Activated T-helper 1 cell treated with anti-CD3 and anti-CD28 coated beads, Interleukin-12 subunit alpha, Interleukin-12 subunit beta, Interleukin-2, Interleukin-4 antibody, amounts not matched to agents 30 ng/mL and 10 ng/mL and 1 ng/mL, durations not matched to agents 14 hours and 24 hours and 36 hours (primary cell): ENCODE results near the gene ANKRD44. TPM values are rescaled to one million over a fixed set of nuclear protein-coding genes. Genes with fewer than 3 reads are reported as not detected.

Experiments used
- DNase-seq: peaks from one replicate; pipeline ENCODE4 v3.0.0; 2021; ENCODE audit warnings: low spot score
- H3K27ac Mint-ChIP-seq: one replicate; pipeline ENCODE4 v1.8.0; 2021; ENCODE audit warnings: mild to moderate bottlenecking, mixed read lengths
- H3K27me3 Mint-ChIP-seq: one replicate; pipeline ENCODE4 v1.8.0; 2022; ENCODE audit warnings: mild to moderate bottlenecking, moderate library complexity, mixed read lengths; ENCODE audit not compliant: insufficient read depth
- H3K36me3 Mint-ChIP-seq: one replicate; pipeline ENCODE4 v1.8.0; 2021; ENCODE audit warnings: low read depth, mixed read lengths
- H3K4me1 Mint-ChIP-seq: one replicate; pipeline ENCODE4 v1.8.0; 2021; ENCODE audit warnings: low read depth, mixed read lengths
- H3K4me3 Mint-ChIP-seq: one replicate; pipeline ENCODE4 v1.8.0; 2021; ENCODE audit warnings: mild to moderate bottlenecking, moderate library complexity, mixed read lengths
- H3K9me3 Mint-ChIP-seq: one replicate; pipeline ENCODE4 v1.8.0; 2021; ENCODE audit warnings: mixed read lengths
- intact Hi-C: fragments of 100-400 bp; cut with micrococcal nuclease; formaldehyde crosslinking; loops from one replicate; pipeline ENCODE4 v1.15.1; 2024
- total RNA-seq: library from RNA; stranded (reverse); gene quantifications from 2 replicates; pipeline ENCODE4 v1.2.3, GENCODE V29; 2022

The ANKRD44 gene
- total RNA-seq, 1 donor from 2014 or later: 159 TPM

- Mint-ChIP-seq H3K4me1 (peaks cover 85% of the 10 kb centered on the region), H3K27ac (peak overlapping the region; percentile 91), H3K9me3 (peaks cover 4% of the 10 kb centered on the region), H3K27me3 (no peaks in the 10 kb centered on the region), H3K36me3 (peaks cover 24% of the 10 kb centered on the region), H3K4me3 (peak overlapping the region; percentile 54)
- intact Hi-C loops: loop anchor here (2.0 kb wide), 1 partner anchor 296 kb away; the partner anchor contains the start of gene HSPE1
- DNase-seq: no peak
Observed at GRCh38 chr2:197204519-197205250, 105.9 kb downstream of the ANKRD44 start.

DNA sequence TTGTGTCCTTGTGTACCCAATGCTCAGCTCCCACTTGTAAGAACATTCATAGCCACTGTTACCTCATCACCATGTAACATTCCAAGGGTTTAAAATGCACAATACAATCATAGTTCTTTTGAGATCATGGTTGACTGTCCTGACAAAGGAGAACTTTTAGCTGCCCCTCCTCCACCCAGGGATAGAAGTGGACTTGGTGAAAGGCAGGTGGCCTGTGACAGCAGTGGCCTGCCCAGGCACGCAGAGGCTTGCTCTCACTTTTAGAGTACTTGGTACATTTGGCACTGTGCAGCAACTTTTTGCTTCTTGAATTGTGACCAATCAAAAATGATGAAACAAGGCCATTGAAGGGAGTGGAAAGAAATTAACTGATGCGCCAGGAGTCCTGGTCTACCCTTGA is 108.7 kb downstream of the ANKRD44 start:
- no peak for DNase-seq
- peaks cover 88% of the 10 kb centered on the region for H3K4me1 Mint-ChIP-seq
- peak overlapping the region; percentile 25 for H3K4me3 Mint-ChIP-seq
- intact Hi-C loops: no loop called here
- no peak overlapping the region for H3K27ac Mint-ChIP-seq
- H3K36me3 Mint-ChIP-seq: peaks cover 30% of the 10 kb centered on the region
- H3K27me3 Mint-ChIP-seq: peaks cover 2% of the 10 kb centered on the region
- H3K9me3 Mint-ChIP-seq: peaks cover 4% of the 10 kb centered on the region

- peaks cover 2% of the 10 kb centered on the region for H3K27me3 Mint-ChIP-seq
- peaks cover 4% of the 10 kb centered on the region for H3K9me3 Mint-ChIP-seq
- peak overlapping the region; percentile 20 for H3K4me3 Mint-ChIP-seq
- H3K4me1 Mint-ChIP-seq: peaks cover 88% of the 10 kb centered on the region
- peak overlapping the region; percentile 98 for H3K27ac Mint-ChIP-seq
- no peak for DNase-seq
- intact Hi-C loops: no loop called here
- H3K36me3 Mint-ChIP-seq: peaks cover 27% of the 10 kb centered on the region
Observed at GRCh38 chr2:197200762-197201058, 109.9 kb downstream of the ANKRD44 start.

DNA sequence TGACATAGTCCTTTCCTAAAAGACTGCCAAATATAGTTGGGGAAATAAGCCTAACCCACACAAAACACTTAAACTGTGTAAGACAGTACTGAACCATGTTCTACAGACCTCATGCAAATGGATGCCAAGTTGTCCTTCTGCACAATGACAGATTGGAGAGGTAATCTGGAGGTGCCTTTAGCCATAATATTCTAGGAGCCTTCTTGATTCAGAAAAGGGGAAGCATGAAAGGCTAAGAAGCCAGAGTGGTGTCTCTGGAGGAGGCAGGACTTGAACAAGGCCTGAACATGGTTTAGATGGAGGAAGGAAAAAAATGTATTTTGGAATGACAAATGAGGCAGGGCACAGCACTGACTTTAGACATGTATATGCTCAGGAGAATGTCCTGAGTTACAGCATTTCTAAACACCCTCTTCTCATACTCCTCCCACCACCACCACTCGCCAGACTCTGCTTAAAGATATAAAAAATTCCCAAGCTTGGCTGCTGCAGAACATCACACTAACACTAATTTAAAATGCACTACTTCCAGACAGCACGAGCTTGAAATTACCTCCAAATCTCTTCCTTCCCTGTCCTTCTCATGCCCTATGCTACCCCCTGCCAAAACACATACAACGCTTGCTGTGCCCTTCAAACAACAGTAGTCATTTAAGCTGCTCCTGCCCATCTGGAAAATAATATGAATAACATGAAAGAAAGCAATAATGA is 110.4 kb downstream of the ANKRD44 start:
- H3K27ac Mint-ChIP-seq: peak overlapping the region; percentile 98
- H3K4me3 Mint-ChIP-seq: peak overlapping the region; percentile 20
- H3K36me3 Mint-ChIP-seq: peaks cover 29% of the 10 kb centered on the region
- no peak for DNase-seq
- H3K9me3 Mint-ChIP-seq: peaks cover 4% of the 10 kb centered on the region
- intact Hi-C loops: no loop called here
- peaks cover 88% of the 10 kb centered on the region for H3K4me1 Mint-ChIP-seq
- H3K27me3 Mint-ChIP-seq: peaks cover 2% of the 10 kb centered on the region

- DNase-seq: peak; percentile 90
- Mint-ChIP-seq H3K4me1 (peaks cover 91% of the 10 kb centered on the region), H3K9me3 (peaks cover 4% of the 10 kb centered on the region), H3K4me3 (peak overlapping the region; percentile 87), H3K36me3 (peaks cover 30% of the 10 kb centered on the region), H3K27me3 (peaks cover 2% of the 10 kb centered on the region), H3K27ac (peak overlapping the region; percentile 98)
- intact Hi-C loops: loop anchor here (1.0 to 10.0 kb wide), 10 partner anchors 10 to 1024 kb away; partner anchors contain the start of genes HSPD1, MARS2, PGAP1 and SF3B1
Observed at GRCh38 chr2:197198890-197199289, 111.7 kb downstream of the ANKRD44 start.

- H3K4me1 Mint-ChIP-seq: peaks cover 88% of the 10 kb centered on the region
- peaks cover 23% of the 10 kb centered on the region for H3K36me3 Mint-ChIP-seq
- DNase-seq: no peak
- intact Hi-C loops: loop anchor here (2.0 to 10.0 kb wide), 7 partner anchors 19 to 1023 kb away; partner anchors contain the start of genes HSPD1, MARS2, PGAP1 and SF3B1
- peak overlapping the region; percentile 87 for H3K4me3 Mint-ChIP-seq
- peaks cover 4% of the 10 kb centered on the region for H3K9me3 Mint-ChIP-seq
- peaks cover 2% of the 10 kb centered on the region for H3K27me3 Mint-ChIP-seq
- H3K27ac Mint-ChIP-seq: peak overlapping the region; percentile 95
Observed at GRCh38 chr2:197197895-197198311, 112.7 kb downstream of the ANKRD44 start.

- intact Hi-C loops: loop anchor here (5.0 to 10.0 kb wide), 3 partner anchors 301 to 1022 kb away; partner anchors contain the start of genes HSPD1, MARS2 and STK17B
- H3K36me3 Mint-ChIP-seq: peaks cover 16% of the 10 kb centered on the region
- H3K4me3 Mint-ChIP-seq: peak overlapping the region; percentile 87
- H3K4me1 Mint-ChIP-seq: peaks cover 92% of the 10 kb centered on the region
- DNase-seq: no peak
- H3K27me3 Mint-ChIP-seq: peaks cover 2% of the 10 kb centered on the region
- no peaks in the 10 kb centered on the region for H3K9me3 Mint-ChIP-seq
- H3K27ac Mint-ChIP-seq: peak overlapping the region; percentile 96
Observed at GRCh38 chr2:197196541-197197180, 113.9 kb downstream of the ANKRD44 start.

DNA sequence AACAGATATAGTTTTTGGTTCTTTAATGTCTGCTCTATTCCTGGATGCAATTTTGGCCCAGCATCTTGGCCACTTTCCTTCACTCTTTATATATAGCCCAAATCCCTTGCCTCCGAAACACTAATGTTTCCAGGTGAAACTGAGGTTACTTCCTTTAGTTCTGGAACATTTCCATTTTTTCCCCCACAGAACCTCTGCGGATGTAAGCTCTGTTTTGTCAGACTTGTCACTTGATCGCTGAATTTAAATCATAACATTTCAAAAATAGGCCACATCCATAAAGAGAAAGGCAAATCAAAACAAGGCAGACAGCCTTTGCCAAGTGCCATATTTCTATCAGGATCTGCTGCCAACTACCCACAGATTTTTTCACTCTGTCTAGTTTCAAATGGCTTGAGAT is 115.1 kb downstream of the ANKRD44 start:
- intact Hi-C loops: loop anchor here (5.0 to 10.0 kb wide), 3 partner anchors 302 to 1021 kb away; partner anchors contain the start of genes HSPD1, MARS2 and STK17B
- Mint-ChIP-seq H3K27me3 (peaks cover 2% of the 10 kb centered on the region), H3K4me3 (peak overlapping the region; percentile 87)

GRCh38 chr2:197191940-197192322 is 118.6 kb downstream of the ANKRD44 start:
- peak overlapping the region; percentile 47 for H3K27ac Mint-ChIP-seq
- no peak for DNase-seq
- no peaks in the 10 kb centered on the region for H3K27me3 Mint-ChIP-seq
- H3K4me3 Mint-ChIP-seq: peak overlapping the region; percentile 0
- no peaks in the 10 kb centered on the region for H3K9me3 Mint-ChIP-seq
- peaks cover 17% of the 10 kb centered on the region for H3K36me3 Mint-ChIP-seq
- H3K4me1 Mint-ChIP-seq: peaks cover 86% of the 10 kb centered on the region
- intact Hi-C loops: loop anchor here (1.0 to 10.0 kb wide), 6 partner anchors 63 to 1017 kb away; partner anchors contain the start of genes ANKRD44, MARS2 and STK17B

More for the DNA sequence above, 115.1 kb downstream of the ANKRD44 start:
- H3K27ac Mint-ChIP-seq: peak overlapping the region; percentile 75
- H3K4me1 Mint-ChIP-seq: peaks cover 87% of the 10 kb centered on the region
- DNase-seq: no peak
- H3K36me3 Mint-ChIP-seq: peaks cover 17% of the 10 kb centered on the region
- no peaks in the 10 kb centered on the region for H3K9me3 Mint-ChIP-seq

DNA sequence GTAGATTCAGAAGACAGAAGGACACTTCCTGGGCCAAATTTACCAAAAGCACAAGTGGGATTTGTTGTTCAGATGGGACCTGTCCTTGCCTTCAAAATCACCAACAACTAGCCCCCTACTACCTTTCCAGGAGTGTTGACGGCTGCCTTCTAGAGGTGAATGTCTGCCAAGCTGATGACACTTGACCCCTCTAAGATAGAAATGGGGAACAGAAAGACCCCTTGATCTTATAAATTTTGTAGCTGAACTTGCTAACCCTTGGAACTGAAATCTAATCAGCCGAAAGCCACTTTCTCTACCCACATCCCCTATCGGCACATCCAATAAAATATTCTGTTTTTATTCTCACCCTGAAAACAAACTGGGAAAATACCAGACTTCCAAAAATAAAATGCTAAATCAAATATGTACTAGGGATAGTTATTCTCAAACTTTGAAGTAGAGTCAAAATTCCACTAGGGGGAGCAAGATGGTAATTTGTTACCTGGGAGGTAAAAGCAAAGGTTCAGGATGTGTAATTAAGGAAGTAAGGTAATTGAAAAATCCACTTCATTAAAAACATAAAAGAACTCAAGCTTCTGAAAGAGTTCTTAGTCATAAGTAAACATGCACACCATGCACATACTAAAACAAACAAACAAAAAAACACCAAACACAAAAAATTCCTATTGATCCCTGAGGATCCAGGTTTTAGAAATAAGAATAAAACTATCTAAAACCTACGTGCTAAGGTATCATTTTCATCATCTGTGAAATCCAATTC is 119.2 kb downstream of the ANKRD44 start:
- H3K4me3 Mint-ChIP-seq: peak overlapping the region; percentile 0
- H3K36me3 Mint-ChIP-seq: peaks cover 18% of the 10 kb centered on the region
- peak overlapping the region; percentile 47 for H3K27ac Mint-ChIP-seq
- intact Hi-C loops: loop anchor here (1.0 to 10.0 kb wide), 6 partner anchors 64 to 1017 kb away; partner anchors contain the start of genes ANKRD44, MARS2 and STK17B
- no peaks in the 10 kb centered on the region for H3K27me3 Mint-ChIP-seq
- H3K9me3 Mint-ChIP-seq: no peaks in the 10 kb centered on the region
- DNase-seq: no peak
- peaks cover 83% of the 10 kb centered on the region for H3K4me1 Mint-ChIP-seq

GRCh38 chr2:197190100-197190432 is 120.5 kb downstream of the ANKRD44 start:
- no peak for DNase-seq
- intact Hi-C loops: loop anchor here (10.0 kb wide), 2 partner anchors 515 to 1015 kb away; partner anchors contain the start of genes MARS2 and STK17B
- Mint-ChIP-seq H3K4me1 (peaks cover 82% of the 10 kb centered on the region), H3K27ac (no peak overlapping the region), H3K9me3 (no peaks in the 10 kb centered on the region), H3K27me3 (no peaks in the 10 kb centered on the region), H3K36me3 (peaks cover 24% of the 10 kb centered on the region), H3K4me3 (no peak overlapping the region)
